ENCODE data around the gene INTS11.

Gene INTS11

GRCh38 chr1:1357871-1358432 is 33.5 kb upstream of the INTS11 start:
- CTCF ChIA-PET, result interaction anchor here (0.8 kb wide), 1 partner anchor 14 kb away, joined by 4 read pairs; no protein-coding TSS in a partner anchor
- POLR2A ChIA-PET, result interaction anchor here (2.3 kb wide), 1 partner anchor 17 kb away, joined by 8 read pairs; the partner anchor contains the start of gene AURKAIP1
- DNase-seq (ENCODE audit: extremely low spot score), result no peak
- TF ChIP-seq ARNT (IDR thresholded peaks at IDR 0.05), result no peak
- TF ChIP-seq PKNOX1 (IDR thresholded peaks at IDR 0.05), result no peak
- TF ChIP-seq FOXK2 (IDR thresholded peaks at IDR 0.05), result no peak
- TF ChIP-seq BHLHE40 (IDR thresholded peaks at IDR 0.05; ENCODE audit: borderline replicate concordance), result no peak
- TF ChIP-seq FOXA1 (IDR thresholded peaks at IDR 0.05), result no peak
- TF ChIP-seq NFRKB (IDR thresholded peaks at IDR 0.05), result no peak
- TF ChIP-seq TARDBP (IDR thresholded peaks at IDR 0.05), result no peak
- no peak for TF ChIP-seq SP1 (IDR thresholded peaks at IDR 0.05)
- TF ChIP-seq FOXM1 (IDR thresholded peaks at IDR 0.05; ENCODE audit: borderline replicate concordance), result no peak
- no peak for TF ChIP-seq LEF1 (IDR thresholded peaks at IDR 0.05; ENCODE audit: borderline replicate concordance)
- no peak for TF ChIP-seq SUZ12 (IDR thresholded peaks at IDR 0.05)
- TF ChIP-seq HDGF (IDR thresholded peaks at IDR 0.05; ENCODE audit: borderline replicate concordance), result no peak
- no peak for TF ChIP-seq ZNF384 (IDR thresholded peaks at IDR 0.05)
- TF ChIP-seq ELF4 (IDR thresholded peaks at IDR 0.05), result no peak
- no peak for TF ChIP-seq L3MBTL2 (conservative IDR thresholded peaks at IDR 0.05)
- no peak for TF ChIP-seq CTBP1 (IDR thresholded peaks at IDR 0.05; ENCODE audit: borderline replicate concordance)

GRCh38 chr1:1356796-1357401 is 32.4 kb upstream of the INTS11 start:
- TF ChIP-seq ZNF384 (IDR thresholded peaks at IDR 0.05), result no peak
- TF ChIP-seq LEF1 (IDR thresholded peaks at IDR 0.05; ENCODE audit: borderline replicate concordance), result no peak
- TF ChIP-seq FOXK2 (IDR thresholded peaks at IDR 0.05), result no peak
- no peak for TF ChIP-seq CTBP1 (IDR thresholded peaks at IDR 0.05; ENCODE audit: borderline replicate concordance)
- no peak for TF ChIP-seq HDGF (IDR thresholded peaks at IDR 0.05; ENCODE audit: borderline replicate concordance)
- no peak for TF ChIP-seq ELF4 (IDR thresholded peaks at IDR 0.05)
- no peak for TF ChIP-seq BHLHE40 (IDR thresholded peaks at IDR 0.05; ENCODE audit: borderline replicate concordance)
- TF ChIP-seq ARNT (IDR thresholded peaks at IDR 0.05), result no peak
- ChIA-PET CTCF (interaction anchor here (0.8 kb wide), 1 partner anchor 15 kb away, joined by 4 read pairs; no protein-coding TSS in a partner anchor), POLR2A (interaction anchor here (2.3 kb wide), 1 partner anchor 18 kb away, joined by 8 read pairs; the partner anchor contains the start of gene AURKAIP1)
- DNase-seq (ENCODE audit: extremely low spot score), result no peak

GRCh38 chr1:1356166-1356795 is 31.8 kb upstream of the INTS11 start:
- no peak for DNase-seq (ENCODE audit: extremely low spot score)
- ChIA-PET CTCF (no interaction called here), POLR2A (interaction anchor here (1.0 kb wide), 1 partner anchor 19 kb away, joined by 3 read pairs; the partner anchor contains the start of gene AURKAIP1)
- TF ChIP-seq NFRKB (IDR thresholded peaks at IDR 0.05), result no peak
- TF ChIP-seq FOXA1 (IDR thresholded peaks at IDR 0.05), result no peak
- TF ChIP-seq FOXK2 (IDR thresholded peaks at IDR 0.05), result no peak
- TF ChIP-seq LEF1 (IDR thresholded peaks at IDR 0.05; ENCODE audit: borderline replicate concordance), result no peak
- no peak for TF ChIP-seq BHLHE40 (IDR thresholded peaks at IDR 0.05; ENCODE audit: borderline replicate concordance)
- no peak for TF ChIP-seq ARNT (IDR thresholded peaks at IDR 0.05)
- no peak for TF ChIP-seq SUZ12 (IDR thresholded peaks at IDR 0.05)
- no peak for TF ChIP-seq CTBP1 (IDR thresholded peaks at IDR 0.05; ENCODE audit: borderline replicate concordance)
- no peak for TF ChIP-seq TARDBP (IDR thresholded peaks at IDR 0.05)

- CTCF ChIA-PET, result no interaction called here
- POLR2A ChIA-PET, result interaction anchor here (1.0 kb wide), 1 partner anchor 20 kb away, joined by 3 read pairs; the partner anchor contains the start of gene AURKAIP1
- no peak for DNase-seq (ENCODE audit: extremely low spot score)
- no peak for TF ChIP-seq ARNT (IDR thresholded peaks at IDR 0.05)
- no peak for TF ChIP-seq LEF1 (IDR thresholded peaks at IDR 0.05; ENCODE audit: borderline replicate concordance)
- no peak for TF ChIP-seq SP1 (IDR thresholded peaks at IDR 0.05)
- no peak for TF ChIP-seq SUZ12 (IDR thresholded peaks at IDR 0.05)
- TF ChIP-seq CTBP1 (IDR thresholded peaks at IDR 0.05; ENCODE audit: borderline replicate concordance), result no peak
- no peak for TF ChIP-seq ELF4 (IDR thresholded peaks at IDR 0.05)
- no peak for TF ChIP-seq BHLHE40 (IDR thresholded peaks at IDR 0.05; ENCODE audit: borderline replicate concordance)
- no peak for TF ChIP-seq FOXK2 (IDR thresholded peaks at IDR 0.05)
- no peak for TF ChIP-seq NFRKB (IDR thresholded peaks at IDR 0.05)
- no peak for TF ChIP-seq FOXM1 (IDR thresholded peaks at IDR 0.05; ENCODE audit: borderline replicate concordance)
- TF ChIP-seq ZNF384 (IDR thresholded peaks at IDR 0.05), result no peak
- TF ChIP-seq FOXA1 (IDR thresholded peaks at IDR 0.05), result no peak
Observed at GRCh38 chr1:1355416-1355815, 31.0 kb upstream of the INTS11 start.

- no peak for DNase-seq (ENCODE audit: extremely low spot score)
- TF ChIP-seq ARNT (IDR thresholded peaks at IDR 0.05), result no peak
- no peak for TF ChIP-seq CTBP1 (IDR thresholded peaks at IDR 0.05; ENCODE audit: borderline replicate concordance)
- TF ChIP-seq ELF4 (IDR thresholded peaks at IDR 0.05), result no peak
- no peak for TF ChIP-seq SUZ12 (IDR thresholded peaks at IDR 0.05)
- TF ChIP-seq FOXM1 (IDR thresholded peaks at IDR 0.05; ENCODE audit: borderline replicate concordance), result no peak
- no peak for TF ChIP-seq L3MBTL2 (conservative IDR thresholded peaks at IDR 0.05)
- no peak for TF ChIP-seq FOXA1 (IDR thresholded peaks at IDR 0.05)
- no peak for TF ChIP-seq LEF1 (IDR thresholded peaks at IDR 0.05; ENCODE audit: borderline replicate concordance)
- no peak for TF ChIP-seq NFRKB (IDR thresholded peaks at IDR 0.05)
- TF ChIP-seq PKNOX1 (IDR thresholded peaks at IDR 0.05), result no peak
- TF ChIP-seq TARDBP (IDR thresholded peaks at IDR 0.05), result no peak
- no peak for TF ChIP-seq FOXK2 (IDR thresholded peaks at IDR 0.05)
- TF ChIP-seq SP1 (IDR thresholded peaks at IDR 0.05), result no peak
- no peak for TF ChIP-seq BHLHE40 (IDR thresholded peaks at IDR 0.05; ENCODE audit: borderline replicate concordance)
- ChIA-PET POLR2A (interaction anchor here (1.0 to 3.3 kb wide), 4 partner anchors 16 to 53 kb away, joined by 3 to 28 read pairs (median 10); partner anchors contain the start of genes AURKAIP1 and MRPL20), CTCF (interaction anchor here (1.1 kb wide), 1 partner anchor 17 kb away, joined by 3 read pairs; no protein-coding TSS in a partner anchor)
Observed at GRCh38 chr1:1354271-1355247, 30.1 kb upstream of the INTS11 start.

Measured in HEK293T (cell line).